GM15510 (cell line): ENCODE results near the gene TRMT1L.

Experiments
- POLR2A ChIP-seq: IDR thresholded peaks from 3 replicates; pipeline ENCODE4 v1.6.1; 2011; ENCODE audit warnings: borderline replicate concordance; ENCODE audit not compliant: insufficient read length; ENCODE audit errors: extremely low read depth

TRMT1L gene, protein sequence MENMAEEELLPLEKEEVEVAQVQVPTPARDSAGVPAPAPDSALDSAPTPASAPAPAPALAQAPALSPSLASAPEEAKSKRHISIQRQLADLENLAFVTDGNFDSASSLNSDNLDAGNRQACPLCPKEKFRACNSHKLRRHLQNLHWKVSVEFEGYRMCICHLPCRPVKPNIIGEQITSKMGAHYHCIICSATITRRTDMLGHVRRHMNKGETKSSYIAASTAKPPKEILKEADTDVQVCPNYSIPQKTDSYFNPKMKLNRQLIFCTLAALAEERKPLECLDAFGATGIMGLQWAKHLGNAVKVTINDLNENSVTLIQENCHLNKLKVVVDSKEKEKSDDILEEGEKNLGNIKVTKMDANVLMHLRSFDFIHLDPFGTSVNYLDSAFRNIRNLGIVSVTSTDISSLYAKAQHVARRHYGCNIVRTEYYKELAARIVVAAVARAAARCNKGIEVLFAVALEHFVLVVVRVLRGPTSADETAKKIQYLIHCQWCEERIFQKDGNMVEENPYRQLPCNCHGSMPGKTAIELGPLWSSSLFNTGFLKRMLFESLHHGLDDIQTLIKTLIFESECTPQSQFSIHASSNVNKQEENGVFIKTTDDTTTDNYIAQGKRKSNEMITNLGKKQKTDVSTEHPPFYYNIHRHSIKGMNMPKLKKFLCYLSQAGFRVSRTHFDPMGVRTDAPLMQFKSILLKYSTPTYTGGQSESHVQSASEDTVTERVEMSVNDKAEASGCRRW

GRCh38 chr1:185156854-185157598, at the start of gene TRMT1L, which contains the start of gene SWT1:
TRMT1L (minus strand) TSS chr1:185156953; CDS start chr1:185156712, 241 bp downstream.
SWT1 (plus strand) TSS chr1:185157167; CDS start chr1:185160842, 3,675 bp downstream.
- TF ChIP-seq POLR2A = peak; percentile 88

GRCh38 chr1:185200889-185201288, 44.1 kb upstream of the TRMT1L start:
- TF ChIP-seq POLR2A = no peak

GRCh38 chr1:185193756-185194155, 37.0 kb upstream of the TRMT1L start:
- no peak for TF ChIP-seq POLR2A

- no peak for TF ChIP-seq POLR2A
Observed at GRCh38 chr1:185170291-185170848, 13.6 kb upstream of the TRMT1L start.

DNA sequence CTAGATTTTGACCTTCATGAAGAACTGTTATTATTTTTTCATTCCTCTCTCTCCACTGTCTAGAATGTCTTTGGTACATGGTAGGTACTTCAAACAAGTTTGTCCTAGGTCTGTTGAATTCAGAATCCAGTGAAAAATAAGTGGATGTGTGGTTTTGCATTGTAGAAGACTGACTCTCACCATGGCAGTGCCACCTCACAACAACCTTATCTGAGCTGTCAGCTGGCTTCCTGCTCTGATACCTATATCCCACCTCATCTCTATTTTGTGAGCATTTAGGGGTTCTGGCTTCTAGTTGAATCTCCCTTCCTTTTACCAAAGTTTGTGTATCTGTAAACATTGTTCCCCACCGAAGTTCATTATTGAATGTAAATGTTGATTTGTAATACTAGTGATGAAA, 9.4 kb upstream of the TRMT1L start:
- TF ChIP-seq POLR2A = no peak

GRCh38 chr1:185162491-185162890, 5.7 kb upstream of the TRMT1L start:
- TF ChIP-seq POLR2A = no peak

- no peak for TF ChIP-seq POLR2A
Observed at GRCh38 chr1:185159966-185160365, 3.2 kb upstream of the TRMT1L start.

DNA sequence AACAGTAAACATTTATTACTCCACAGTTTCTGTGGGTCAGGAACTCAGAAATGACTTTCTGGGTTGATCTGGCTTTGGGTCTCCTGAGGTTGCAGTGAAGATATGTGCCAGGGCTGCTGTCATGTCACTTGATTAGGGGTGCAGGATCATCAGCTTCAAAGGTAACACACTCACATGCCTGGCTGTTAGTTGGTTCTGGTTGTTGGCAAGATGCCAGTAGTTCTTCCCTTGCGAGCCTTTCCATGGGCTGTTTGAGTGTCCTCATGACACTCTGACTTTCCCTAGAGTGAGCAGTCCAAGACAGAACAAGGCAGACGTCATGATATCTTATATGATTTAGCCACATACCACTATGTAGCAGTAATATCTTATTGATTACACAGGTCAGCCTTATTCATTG, 2.0 kb upstream of the TRMT1L start:
- no peak for TF ChIP-seq POLR2A

- no peak for TF ChIP-seq POLR2A
Observed at GRCh38 chr1:185157599-185158412, 1.1 kb upstream of the TRMT1L start.

DNA sequence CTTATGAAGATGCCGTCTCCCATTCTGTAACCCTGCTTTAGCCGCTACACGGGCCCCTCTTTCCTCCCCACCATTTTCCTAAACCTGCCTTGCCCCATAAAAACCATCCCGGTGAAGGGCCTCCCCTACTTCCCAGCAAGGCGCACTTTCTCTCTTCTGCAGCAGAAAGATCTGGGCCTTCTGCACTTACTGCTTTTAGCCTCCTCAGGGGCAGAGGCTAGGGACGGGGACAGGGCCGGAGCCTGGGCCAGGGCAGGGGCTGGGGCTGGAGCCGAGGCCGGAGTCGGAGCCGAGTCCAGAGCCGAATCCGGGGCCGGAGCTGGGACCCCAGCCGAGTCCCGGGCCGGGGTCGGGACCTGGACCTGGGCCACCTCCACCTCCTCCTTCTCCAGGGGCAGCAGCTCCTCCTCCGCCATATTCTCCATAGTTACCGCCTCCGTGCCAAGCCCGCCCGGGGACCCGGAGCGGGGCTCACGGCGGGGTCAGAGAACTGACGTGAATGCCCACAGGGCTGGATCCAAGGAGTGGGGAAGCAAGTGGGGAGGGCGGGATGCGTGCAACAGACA, 382 bp downstream of the TRMT1L start:
- TF ChIP-seq POLR2A = no peak

DNA sequence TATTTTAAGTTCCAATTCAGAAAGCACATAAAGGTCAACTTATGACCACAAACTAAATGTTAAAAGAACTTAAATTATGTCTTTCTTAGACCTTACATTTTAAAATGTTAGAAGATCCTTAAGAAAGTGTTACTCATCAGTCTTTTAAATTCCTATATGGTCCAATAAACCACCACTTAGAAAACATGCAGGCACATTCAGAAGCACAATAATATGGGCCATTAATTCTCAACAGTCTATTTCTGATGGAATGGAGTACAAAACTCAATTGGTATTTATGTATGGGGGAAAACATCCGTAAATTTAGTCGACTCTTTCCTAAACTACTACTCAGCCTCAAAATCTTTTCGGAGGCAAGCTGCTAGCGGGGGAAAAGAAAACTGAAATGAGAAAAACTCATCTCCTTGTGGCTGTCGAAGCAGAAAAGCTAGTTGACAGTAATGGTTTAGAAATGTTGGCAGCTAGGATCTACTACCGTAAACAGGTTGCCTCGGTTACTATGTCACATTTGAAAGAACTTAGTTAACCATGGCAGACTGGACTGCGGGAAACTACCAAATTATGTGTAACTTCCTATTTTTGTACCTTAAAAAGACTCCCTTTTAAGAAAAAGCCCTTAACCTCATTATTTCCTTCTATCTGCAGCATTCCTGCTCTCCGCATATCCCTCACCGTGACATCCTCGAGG, 1.0 kb downstream of the TRMT1L start:
- TF ChIP-seq POLR2A = no peak

- TF ChIP-seq POLR2A = no peak
Observed at GRCh38 chr1:185154912-185155513, 1.7 kb downstream of the TRMT1L start.
